RKO (cell line): ENCODE results near the gene INIP.
"Not testable (repeated sequence)": the region's sequence is repeated elsewhere in the genome, so short reads cannot be mapped to it uniquely, and the experiment has no call there.

ENCODE experiments used
- DNase-seq: peaks from one replicate; pipeline ENCODE4 v3.0.0-alpha.2; 2016; ENCODE audit warnings: low spot score

INIP gene

DNA sequence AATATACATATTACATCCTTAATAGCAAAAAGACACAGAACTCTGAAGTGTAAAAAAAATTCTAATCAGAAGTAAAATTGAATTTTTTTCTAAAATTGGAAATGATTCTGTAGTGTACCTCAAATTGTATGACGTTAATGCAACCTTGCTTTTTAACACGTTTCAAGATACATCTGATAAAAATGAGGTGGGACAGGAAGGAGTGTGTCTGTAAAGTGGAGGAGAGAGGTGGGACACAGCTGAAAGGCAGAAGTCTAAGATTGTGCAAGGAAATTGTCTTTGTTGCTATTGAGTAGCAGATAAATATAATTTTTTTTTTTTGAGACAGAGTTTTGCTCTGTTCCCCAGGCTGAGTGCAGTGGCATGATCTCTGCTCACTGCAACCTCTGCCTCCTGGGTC is 17.0 kb upstream of the INIP start:
- no peak for DNase-seq

DNA sequence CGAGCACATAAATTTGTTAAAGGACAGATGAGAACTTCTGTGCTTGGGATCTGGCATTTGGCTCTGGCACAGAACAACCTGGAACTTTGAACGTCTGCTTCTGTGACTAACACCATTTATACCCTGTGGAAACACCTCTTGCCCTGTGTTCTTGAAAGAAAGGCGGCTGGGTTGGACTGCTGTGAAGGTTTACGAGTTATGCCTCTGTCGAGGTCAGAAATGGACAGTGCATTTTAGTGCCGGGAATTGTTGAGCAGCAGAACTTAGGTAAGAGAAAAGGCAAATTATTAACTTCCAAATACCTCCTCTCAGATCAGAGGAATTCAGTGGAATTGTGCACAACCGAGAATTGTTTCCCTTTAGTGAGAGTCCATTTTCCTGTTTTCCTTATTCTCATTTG is 14.1 kb upstream of the INIP start:
- DNase-seq, result no peak

DNA sequence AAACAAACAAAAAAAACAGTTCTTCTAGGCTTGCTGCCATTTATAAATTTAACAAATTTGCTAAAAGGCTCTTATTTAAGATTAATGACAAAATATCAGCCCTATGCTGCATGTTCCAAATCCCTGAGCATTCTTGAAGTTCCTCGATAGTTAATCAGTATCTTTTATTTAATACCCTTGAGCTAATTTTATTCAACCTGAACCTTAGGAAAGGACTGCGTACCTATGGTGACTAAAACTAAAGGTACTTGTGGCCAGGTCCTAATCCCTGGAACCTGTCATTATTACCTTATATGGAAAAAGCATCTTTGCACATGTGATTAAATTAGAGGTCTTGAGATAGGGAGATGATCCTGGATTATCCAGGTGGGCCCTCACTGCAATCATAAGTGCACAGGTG is 10.5 kb upstream of the INIP start:
- DNase-seq, result no peak

DNA sequence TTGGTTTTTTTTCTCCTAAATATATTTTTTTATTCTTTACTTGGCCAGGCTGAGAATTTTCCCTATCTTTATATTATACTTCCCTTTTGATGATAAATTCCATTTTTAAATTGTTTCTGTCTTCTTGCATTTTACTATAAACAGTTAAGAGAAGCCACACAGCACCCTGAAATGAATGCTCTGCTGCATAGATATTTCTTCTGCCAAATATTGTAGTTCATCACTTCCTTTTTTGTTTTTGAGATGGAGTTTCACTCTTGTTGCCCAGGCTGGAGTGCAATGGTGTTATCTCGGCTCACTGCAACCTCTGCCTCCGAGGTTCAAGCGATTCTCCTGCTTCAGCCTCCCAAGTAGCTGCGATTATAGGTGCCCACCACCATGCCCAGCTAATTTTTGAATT is 8.5 kb upstream of the INIP start:
- DNase-seq, result no peak

DNA sequence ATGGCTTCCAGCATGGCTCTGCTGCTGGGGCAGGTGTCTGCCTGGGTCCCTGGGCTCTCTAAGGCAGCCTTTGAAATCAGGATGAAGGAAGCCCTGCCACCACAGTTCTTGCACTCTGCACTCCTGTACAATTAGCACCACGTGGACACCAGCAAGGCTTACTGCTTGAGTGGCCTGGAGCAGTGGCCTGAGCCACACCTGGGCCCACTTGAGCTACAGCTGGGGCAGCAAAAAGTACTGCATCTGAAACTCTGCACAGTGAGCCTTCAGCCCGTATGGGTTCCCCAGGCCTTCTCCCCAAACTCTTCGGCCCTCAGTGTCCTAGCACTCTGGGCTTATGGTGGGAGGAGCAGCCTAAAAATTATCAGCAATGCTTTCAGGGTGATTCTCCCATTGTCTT is 8.0 kb upstream of the INIP start:
- DNase-seq, result no peak

DNA sequence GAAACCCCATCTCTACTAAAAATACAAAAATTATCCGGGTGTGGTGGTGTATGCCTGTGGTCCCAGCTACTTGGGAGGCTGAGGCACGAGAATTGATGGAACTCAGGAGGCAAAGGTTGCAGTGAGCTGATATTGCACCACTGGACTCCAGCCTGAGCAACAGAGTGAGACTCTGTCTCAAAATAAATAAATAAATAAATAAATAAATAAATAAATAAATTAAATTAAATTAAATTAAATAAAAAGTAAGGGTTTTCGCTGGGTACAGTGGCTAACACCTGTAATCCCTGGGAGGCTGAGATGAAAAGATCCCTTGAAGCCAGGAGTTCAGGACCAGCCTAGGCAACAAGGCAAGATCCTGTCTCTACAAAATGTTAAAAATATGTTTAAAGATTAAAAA is 4.8 kb upstream of the INIP start:
- DNase-seq, result not testable (repeated sequence)

DNA sequence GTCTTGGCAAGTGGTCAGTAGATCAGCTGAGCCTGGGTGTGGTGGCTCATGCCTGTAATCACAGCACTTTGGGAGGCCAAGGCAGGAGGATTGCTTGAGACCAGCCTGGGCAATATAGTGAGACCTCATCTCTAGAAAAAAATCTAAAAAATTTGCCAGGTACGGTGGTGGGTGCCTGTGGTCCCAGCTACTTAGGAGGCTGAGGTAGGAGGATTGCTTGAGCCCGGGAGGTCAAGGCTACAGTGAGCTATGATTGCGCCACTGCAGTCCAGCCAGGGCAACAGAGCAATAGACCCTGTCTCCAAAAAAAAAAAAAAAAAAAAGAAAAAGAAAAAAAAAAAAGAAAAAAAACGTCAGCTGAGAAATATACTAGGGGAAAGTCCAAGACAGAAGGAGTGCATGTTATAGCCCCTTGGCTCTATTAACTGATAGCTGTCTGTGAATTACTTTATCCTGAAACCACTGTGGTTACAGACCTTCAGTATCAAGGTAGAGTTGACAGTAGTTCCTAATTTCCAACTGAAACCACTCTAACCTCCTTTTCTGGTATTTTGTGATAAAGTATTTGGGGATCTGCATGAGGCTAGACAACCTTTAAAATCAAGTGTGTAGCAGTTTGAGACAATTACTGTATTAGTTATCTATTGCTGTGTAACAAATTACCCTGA is 2.3 kb upstream of the INIP start:
- no peak for DNase-seq

DNA sequence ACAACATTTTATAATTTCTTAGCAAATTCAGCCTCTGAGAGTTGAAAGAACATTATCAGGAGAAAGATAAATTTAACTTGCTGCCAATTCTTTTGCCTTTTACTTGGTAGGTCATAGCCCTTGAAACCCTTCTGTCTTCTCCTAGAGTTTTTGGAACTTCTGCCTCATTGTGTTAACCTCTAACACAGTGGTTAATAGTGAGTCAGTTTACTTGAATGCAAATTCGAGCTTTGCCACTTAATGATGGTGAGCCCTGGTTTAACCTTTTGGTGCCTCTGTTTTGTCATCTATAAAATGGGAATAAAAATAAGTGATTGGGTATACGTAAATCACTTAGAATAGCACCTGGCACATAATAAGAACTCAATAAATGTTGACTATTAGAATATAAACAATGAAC is 1.8 kb upstream of the INIP start:
- DNase-seq, result no peak

DNA sequence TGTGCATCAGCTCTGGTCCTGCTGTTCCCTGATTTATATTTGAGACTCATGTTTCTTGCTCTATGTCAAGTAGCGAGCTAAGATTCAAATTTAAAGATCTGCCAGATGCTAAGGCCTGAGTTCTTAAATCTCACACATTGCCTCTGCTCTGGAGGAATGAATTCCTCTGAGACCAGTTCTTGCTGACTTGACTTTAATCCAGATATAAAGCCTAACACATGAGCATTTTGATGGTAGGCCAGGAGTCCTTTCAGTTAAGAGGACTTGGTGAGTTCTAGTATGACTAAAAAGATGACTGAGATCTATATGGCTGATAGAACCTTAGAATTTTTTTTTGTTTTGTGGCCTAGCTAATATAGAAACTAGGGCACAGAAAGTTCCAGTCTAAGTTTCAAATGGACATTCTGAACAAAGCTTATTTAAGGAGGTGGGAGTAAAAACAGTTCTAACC is 1.3 kb upstream of the INIP start:
- peak; percentile 29 for DNase-seq

DNA sequence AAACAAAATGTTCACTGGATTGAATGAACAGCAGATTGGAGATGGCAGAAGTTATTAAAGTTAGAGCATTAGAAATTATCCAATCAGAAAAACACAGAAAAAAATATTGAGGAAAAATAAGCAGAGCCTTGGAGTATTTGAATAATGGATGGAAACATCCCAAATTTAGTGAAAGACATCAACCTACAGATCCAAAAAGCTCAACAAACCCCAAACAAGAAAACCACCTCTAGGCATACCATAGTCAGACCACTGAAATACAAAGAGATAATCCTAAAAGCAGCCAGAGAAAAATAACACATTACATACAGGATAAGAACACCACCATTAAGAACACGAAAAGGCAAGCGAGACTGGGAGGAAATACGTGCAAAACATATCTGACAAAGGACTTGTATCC is 5.2 kb downstream of the INIP start:
- no peak for DNase-seq

DNA sequence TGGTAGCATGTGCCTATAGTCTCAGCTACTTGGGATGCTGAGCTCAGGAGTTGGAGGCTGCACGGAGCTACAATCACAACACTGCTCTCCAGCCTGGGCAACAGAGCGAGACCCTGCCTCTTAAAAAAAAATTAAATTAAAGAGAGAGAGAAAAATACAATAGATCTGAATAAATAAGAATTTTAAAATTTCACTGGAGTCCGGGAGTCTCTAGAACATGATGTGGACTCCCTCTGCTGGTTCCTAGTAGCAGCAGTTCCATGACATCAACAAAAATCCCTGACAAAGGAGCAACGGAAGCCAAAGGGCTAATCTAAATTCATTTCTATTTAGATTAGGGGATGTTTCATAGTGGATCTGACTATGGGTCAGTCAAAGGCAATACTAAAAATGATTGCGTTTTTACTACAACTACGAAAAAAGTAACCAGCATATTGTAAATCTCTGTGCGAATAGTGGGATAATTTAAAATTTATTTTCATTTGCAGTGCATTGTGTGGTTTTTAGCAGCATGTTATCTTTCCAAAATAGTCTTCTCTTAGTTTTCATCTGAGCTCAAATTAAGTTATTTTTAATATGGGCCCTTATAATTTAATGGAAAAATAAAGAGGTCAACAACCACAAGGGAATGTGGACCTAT is 6.7 kb downstream of the INIP start:
- DNase-seq, result peak; percentile 75

DNA sequence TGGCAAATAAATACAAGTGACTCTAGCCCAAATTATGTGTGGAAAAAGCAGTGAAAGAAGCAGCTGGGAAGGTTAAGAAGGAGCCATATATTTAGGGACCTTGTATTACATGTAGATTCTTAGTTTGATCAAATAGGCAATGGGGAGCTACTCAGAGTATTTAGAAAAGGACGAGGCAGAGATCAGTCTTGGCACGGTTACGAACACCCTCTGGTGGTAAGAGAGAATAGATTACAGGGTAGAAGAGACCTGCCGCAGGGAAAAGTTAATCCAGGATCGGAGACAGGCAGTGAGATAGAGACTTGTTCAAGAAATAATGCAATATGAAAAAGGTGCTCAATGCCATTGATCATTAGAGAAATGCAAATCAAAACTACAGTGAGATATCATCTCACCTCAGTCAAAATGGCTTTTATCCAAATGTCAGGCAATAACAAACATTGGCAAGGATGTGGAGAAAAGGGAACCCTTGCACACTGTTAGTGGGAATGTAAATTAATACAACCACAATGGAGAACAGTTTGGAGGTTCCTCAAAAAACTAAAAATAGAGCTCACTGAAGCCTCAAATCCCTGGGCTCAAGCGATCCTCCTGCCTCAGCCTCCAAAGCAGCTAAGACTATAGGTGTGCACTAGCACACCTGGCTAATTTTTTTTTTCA is 12.0 kb downstream of the INIP start:
- DNase-seq, result peak; percentile 29

DNA sequence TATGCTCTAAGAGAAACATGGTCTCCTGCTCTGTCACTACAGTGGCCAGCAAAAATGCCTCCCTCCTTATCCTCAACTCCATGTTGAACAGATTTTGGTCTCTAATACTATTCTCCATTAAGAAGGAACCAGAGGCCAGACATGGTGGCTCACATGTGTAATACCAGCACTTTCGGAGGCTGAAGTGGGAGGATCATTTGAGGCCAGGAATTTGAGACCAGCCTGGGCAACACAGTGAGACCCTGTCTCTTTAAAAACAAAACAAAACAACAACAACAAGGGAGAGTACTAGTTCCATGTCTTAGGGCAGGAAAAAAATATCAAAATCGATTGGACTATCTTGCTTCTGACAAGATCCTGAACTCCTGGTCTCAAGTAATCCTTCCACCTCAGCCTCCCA is 14.6 kb downstream of the INIP start:
- no peak for DNase-seq

DNA sequence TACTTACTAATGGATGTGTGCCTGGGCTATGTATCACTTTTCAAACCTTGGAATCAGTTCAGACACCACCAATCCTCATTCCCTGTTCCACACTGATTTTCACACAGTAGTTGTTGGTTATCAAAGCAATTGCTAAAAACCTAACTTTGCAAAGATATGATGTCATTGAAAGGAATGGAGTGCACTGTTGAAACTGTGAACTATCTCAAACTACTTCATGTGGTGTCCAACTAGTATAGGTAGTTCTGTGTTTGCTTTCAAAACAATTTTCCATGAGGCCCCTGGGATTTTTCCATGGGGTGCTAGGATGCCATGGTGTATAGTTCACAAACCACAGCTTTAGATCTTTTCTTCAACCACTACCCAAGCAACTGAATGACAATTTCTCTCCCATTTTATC is 17.8 kb downstream of the INIP start:
- DNase-seq, result no peak

DNA sequence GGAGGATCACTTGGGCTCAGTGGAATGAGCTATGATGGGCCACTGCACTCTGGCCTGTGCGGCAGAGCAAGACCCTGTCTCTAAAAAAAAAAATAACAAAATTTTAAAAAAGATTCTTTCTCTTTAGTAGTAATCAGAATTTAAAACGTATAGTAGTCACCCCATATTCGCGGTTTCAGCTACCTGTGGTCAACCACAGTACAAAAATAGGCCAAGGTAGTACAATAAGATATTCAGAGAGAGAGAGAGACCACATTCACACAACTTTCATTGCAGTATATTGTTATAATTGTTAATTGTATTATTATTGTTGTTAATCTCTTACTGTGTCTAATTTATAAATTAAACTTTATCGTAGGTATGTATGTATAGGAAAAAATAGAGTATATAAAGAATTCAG is 18.7 kb downstream of the INIP start:
- no peak for DNase-seq

DNA sequence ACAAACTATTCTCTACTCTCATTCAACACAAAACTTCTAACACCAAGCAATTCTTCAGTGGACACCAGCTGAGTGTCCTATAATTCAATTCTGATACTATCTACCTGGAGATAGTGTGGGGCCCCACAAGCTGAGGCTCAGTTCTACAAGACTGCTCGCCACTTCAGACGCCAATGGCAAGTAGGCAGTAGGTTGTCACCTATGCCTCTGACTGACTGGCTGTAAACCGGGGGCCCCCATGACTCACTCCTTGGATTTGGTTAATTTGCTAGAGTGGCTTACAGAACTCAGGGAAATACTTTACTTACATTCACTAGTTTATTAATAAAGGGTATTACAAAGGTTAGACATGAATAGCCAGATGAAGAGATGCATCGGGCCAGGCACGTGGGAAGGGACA is 21.5 kb downstream of the INIP start:
- DNase-seq, result no peak

DNA sequence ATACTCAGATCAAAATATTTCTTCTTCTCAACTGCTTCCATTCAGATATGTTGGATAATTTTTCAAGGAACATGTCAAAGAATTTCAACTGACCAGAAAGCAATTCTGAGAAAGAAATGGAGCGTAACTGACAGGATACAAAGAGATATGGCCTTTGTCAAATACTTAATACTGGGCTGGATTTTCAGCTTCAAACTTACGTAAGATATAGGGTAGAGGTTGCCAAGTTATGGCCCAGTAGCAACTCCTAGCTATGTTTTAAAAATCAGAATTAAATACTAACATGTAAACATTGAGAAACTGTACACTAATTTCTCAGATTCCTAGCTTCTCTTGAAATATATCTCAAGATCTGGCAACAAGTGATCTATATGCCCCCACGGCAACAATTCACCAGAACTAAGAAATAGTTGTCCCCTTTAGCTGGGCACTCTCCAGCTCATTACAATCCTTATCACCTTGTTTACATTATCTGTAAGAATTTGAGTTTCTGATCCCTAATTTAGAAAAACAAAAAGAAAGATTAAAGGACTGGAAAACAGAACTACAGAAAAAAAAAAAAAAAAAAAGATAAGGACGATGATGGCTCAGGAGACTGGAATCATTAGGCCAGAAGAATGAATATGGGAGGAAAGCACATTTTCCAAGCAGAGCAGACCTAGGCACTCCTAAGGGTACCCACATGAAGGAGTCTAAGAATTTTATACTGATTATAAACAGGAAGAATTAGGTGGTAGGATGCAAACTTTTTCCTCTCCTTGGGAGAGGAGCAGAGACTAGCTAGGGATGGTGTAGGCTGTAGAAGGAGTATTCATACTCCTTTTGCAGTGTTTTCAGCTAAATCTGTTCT is 23.0 kb downstream of the INIP start:
- no peak for DNase-seq

DNA sequence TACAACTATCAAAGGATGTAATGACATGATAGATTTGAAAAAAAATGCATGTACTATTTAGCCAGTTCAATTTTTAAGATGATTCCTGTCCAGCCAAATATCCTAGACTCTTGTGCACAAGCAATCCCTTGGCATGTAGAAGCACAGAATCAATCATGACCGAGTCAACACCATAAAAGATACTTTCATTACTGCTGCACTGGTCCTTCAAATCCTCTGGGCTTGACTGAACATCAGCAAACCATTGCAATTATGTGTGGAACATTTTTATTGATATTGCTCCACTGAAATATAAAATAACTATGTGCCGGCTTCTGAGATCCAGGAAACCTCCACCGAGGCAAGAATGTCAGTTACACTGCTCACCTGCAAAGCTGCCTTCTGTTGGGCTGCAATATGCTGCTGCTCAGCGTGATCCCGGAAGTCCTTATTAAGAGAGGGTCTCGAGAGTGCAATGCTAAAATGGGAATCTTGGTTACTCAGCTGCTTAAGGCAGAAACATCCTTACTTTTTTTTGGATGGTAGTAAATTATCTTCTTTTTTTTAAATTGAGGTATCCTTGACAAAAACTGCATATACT is 28.7 kb downstream of the INIP start:
- DNase-seq, result no peak

DNA sequence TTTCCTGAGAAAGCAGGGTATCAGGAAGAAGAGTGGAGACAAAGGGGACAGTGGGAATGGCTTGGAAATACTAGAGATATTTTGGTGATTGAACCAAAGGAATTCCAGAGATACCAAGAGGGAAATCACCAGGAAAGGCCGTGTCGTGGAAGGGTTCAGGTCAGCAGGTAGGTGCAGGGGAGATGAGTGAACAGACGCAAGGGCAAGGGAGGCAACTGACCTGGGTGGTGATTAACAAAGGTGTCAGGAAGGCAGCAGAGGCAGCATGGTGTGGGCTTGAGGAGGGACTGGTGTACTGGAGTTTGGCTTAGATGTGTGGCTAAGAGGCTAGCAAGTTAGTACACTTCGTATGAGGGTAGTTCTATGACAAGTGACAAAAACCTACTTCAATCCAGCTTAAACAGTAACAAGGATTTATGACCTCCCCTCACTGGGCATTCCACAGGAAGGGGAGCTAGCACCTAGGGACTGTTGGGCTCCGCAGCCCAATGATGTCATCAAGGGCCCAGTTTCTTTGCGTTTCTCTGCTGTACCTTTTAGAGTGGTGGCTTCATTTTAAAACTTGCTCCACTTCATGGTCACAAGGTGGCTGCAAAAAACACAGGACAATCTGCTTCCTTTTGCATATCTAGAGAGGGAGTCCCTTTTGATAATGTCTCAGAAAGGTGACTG is 37.0 kb downstream of the INIP start:
- DNase-seq, result no peak

DNA sequence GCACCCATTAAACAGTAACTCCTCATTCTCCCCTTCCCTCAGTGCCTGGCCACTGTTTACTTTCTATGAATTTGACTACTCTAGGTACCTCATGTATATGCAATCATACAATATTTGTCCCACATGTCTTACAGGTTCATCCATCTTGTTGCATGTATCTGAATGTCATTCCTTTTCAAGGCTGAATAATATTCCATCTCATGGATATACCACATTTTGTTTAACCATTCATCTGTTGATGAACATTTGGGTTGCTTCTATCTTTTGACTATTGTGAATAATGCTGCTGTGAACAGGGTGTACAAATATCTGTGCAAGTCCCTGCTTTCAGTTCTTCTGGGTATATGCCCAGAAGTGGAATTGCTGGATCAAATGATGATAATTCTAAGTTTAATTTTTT is 40.9 kb downstream of the INIP start:
- no peak for DNase-seq

DNA sequence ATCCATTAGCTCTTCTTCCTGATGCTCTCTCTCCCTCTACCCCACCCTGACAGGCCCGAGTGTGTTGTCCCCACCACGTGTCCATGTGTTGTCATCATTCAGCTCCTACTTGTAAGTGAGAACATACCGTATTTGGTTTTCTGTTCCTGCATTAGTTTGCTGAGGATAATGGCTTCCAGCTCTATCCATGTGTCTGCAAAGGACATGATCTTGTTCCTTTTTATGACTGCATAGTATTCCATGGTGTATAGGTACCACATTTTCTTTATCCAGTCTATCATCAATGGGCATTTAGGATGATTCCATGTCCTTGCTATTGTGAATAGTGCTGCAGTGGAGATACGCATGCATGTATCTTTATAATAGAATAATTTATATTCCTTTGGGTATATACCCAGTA is 44.7 kb downstream of the INIP start:
- DNase-seq, result not testable (repeated sequence)
